Measurements from ENCODE around the gene CACUL1.

GRCh38 chr10:118708571-118708970 lies 46.2 kb downstream of the CACUL1 start:
- TF ChIP-seq POLR2AphosphoS5 (IDR thresholded peaks at IDR 0.05; ENCODE audit: low read depth, low read length) (no peak), EZH2 (IDR thresholded peaks at IDR 0.05) (no peak), CBX3 (IDR thresholded peaks at IDR 0.05; ENCODE audit: low read depth) (no peak), MAX (IDR thresholded peaks at IDR 0.05) (no peak)
- TF ChIP-seq, protein P1, sequence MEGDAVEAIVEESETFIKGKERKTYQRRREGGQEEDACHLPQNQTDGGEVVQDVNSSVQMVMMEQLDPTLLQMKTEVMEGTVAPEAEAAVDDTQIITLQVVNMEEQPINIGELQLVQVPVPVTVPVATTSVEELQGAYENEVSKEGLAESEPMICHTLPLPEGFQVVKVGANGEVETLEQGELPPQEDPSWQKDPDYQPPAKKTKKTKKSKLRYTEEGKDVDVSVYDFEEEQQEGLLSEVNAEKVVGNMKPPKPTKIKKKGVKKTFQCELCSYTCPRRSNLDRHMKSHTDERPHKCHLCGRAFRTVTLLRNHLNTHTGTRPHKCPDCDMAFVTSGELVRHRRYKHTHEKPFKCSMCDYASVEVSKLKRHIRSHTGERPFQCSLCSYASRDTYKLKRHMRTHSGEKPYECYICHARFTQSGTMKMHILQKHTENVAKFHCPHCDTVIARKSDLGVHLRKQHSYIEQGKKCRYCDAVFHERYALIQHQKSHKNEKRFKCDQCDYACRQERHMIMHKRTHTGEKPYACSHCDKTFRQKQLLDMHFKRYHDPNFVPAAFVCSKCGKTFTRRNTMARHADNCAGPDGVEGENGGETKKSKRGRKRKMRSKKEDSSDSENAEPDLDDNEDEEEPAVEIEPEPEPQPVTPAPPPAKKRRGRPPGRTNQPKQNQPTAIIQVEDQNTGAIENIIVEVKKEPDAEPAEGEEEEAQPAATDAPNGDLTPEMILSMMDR (IDR thresholded peaks at IDR 0.05 in 2 of 3, conservative IDR thresholded peaks at IDR 0.05 in 1 of 3; ENCODE audit: borderline replicate concordance in 1 of 3, insufficient read depth in 1 of 3, low read depth in 2 of 3, low read length in 2 of 3) = no peak

All from HCT116 (cell line).